Astrocyte of the cerebellum (primary cell): ENCODE results near the gene HDAC4.

Experiments used
- DNase-seq: peaks from one replicate; pipeline ENCODE4 v3.0.0-alpha.2; 2011; ENCODE audit warnings: low read depth
- H3K4me3 ChIP-seq: 2 replicates; pipeline ENCODE4 v1.5.1; 2011; ENCODE audit warnings: mild to moderate bottlenecking, low read depth, low read length, moderate library complexity
- CTCF ChIP-seq: IDR thresholded peaks from 2 replicates; pipeline ENCODE4 v1.5.1; 2012; ENCODE audit warnings: low read length, low read depth, moderate library complexity, mild to moderate bottlenecking; ENCODE audit errors: missing control alignments
- in situ Hi-C: cut with HindIII; loops from 2 replicates; pipeline ENCODE4 v1.10.0; 2017; ENCODE audit warnings: low sequenced_read_pairs

Gene HDAC4

GRCh38 chr2:239236808-239237205, 164.0 kb downstream of the HDAC4 start:
- no peak for DNase-seq

GRCh38 chr2:239236043-239236807, 164.6 kb downstream of the HDAC4 start:
- no peak overlapping the region for H3K4me3 ChIP-seq
- in situ Hi-C loops: no loop called here
- DNase-seq: no peak
- no peak for TF ChIP-seq CTCF

More at GRCh38 chr2:239236808-239237205, 164.0 kb downstream of the HDAC4 start:
- no peak for TF ChIP-seq CTCF
- in situ Hi-C loops: no loop called here
- H3K4me3 ChIP-seq: no peak overlapping the region

- no peak for DNase-seq
- TF ChIP-seq CTCF: no peak
- no peak overlapping the region for H3K4me3 ChIP-seq
- in situ Hi-C loops: no loop called here
Observed at GRCh38 chr2:239235311-239235710, 165.5 kb downstream of the HDAC4 start.

- DNase-seq: no peak
- TF ChIP-seq CTCF: no peak
- in situ Hi-C loops: no loop called here
- H3K4me3 ChIP-seq: no peak overlapping the region
Observed at GRCh38 chr2:239234191-239235175, 166.3 kb downstream of the HDAC4 start.

- TF ChIP-seq CTCF: no peak
- in situ Hi-C loops: no loop called here
- no peak for DNase-seq
- no peak overlapping the region for H3K4me3 ChIP-seq
Observed at GRCh38 chr2:239233576-239233975, 167.2 kb downstream of the HDAC4 start.

- in situ Hi-C loops: no loop called here
- DNase-seq: no peak
- H3K4me3 ChIP-seq: no peak overlapping the region
- TF ChIP-seq CTCF: no peak
Observed at GRCh38 chr2:239232195-239232578, 168.6 kb downstream of the HDAC4 start.
